Activated naive CD8-positive, alpha-beta T cell (primary cell): ENCODE results near the gene TCF20.

Experiments
- H3K27ac Mint-ChIP-seq: one replicate; pipeline ENCODE4 v1.8.0; 2021; ENCODE audit warnings: mixed read lengths
- H3K27me3 Mint-ChIP-seq: one replicate; pipeline ENCODE4 v1.8.0; 2021; ENCODE audit warnings: mixed read lengths
- H3K36me3 Mint-ChIP-seq: one replicate; pipeline ENCODE4 v1.8.0; 2021; ENCODE audit warnings: mixed read lengths
- H3K4me1 Mint-ChIP-seq: one replicate; pipeline ENCODE4 v1.8.0; 2021; ENCODE audit warnings: low read depth, mixed read lengths
- H3K4me3 Mint-ChIP-seq: one replicate; pipeline ENCODE4 v1.8.0; 2021; ENCODE audit warnings: mild to moderate bottlenecking, mixed read lengths
- H3K9me3 Mint-ChIP-seq: one replicate; pipeline ENCODE4 v1.8.0; 2021; ENCODE audit warnings: low read depth, mixed read lengths

TCF20 gene

DNA sequence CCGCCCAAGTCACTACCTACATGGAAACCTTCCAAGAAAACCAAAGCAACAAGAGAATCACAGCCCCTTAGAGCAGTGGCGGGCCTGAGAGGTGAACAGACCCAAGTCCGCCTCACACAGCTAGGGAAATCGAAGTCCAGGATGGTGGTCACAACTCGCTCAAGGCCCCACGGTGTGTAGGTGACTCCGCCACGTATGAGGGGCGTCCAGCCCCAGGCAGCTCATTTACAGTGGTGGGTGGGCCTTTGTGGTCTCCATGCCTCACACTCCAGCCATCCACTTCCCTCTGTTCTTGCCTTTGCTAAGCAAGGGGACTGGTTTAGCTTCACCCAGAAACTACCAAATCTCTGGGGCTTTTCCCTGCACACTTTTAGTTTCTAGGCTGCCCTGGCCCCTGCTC is 9.7 kb upstream of the TCF20 start:
- Mint-ChIP-seq H3K27me3 (no peaks in the 10 kb centered on the region), H3K27ac (no peak overlapping the region), H3K4me3 (no peak overlapping the region), H3K4me1 (peaks cover 10% of the 10 kb centered on the region), H3K36me3 (peaks cover 4% of the 10 kb centered on the region), H3K9me3 (no peaks in the 10 kb centered on the region)

GRCh38 chr22:42279425-42280020 is 9.1 kb upstream of the TCF20 start:
- Mint-ChIP-seq H3K4me3 (no peak overlapping the region), H3K4me1 (peaks cover 10% of the 10 kb centered on the region), H3K9me3 (no peaks in the 10 kb centered on the region), H3K36me3 (peaks cover 4% of the 10 kb centered on the region), H3K27ac (no peak overlapping the region), H3K27me3 (no peaks in the 10 kb centered on the region)

- no peak overlapping the region for H3K27ac Mint-ChIP-seq
- no peaks in the 10 kb centered on the region for H3K27me3 Mint-ChIP-seq
- H3K9me3 Mint-ChIP-seq, result no peaks in the 10 kb centered on the region
- no peak overlapping the region for H3K4me3 Mint-ChIP-seq
- peaks cover 4% of the 10 kb centered on the region for H3K36me3 Mint-ChIP-seq
- peaks cover 5% of the 10 kb centered on the region for H3K4me1 Mint-ChIP-seq
Measured at GRCh38 chr22:42277988-42278776, 7.7 kb upstream of the TCF20 start.

GRCh38 chr22:42277232-42277753 is 6.8 kb upstream of the TCF20 start:
- H3K27ac Mint-ChIP-seq, result no peak overlapping the region
- no peaks in the 10 kb centered on the region for H3K27me3 Mint-ChIP-seq
- peaks cover 4% of the 10 kb centered on the region for H3K36me3 Mint-ChIP-seq
- peaks cover 1% of the 10 kb centered on the region for H3K4me1 Mint-ChIP-seq
- H3K4me3 Mint-ChIP-seq, result no peak overlapping the region
- H3K9me3 Mint-ChIP-seq, result no peaks in the 10 kb centered on the region

- Mint-ChIP-seq H3K36me3 (peaks cover 4% of the 10 kb centered on the region), H3K27me3 (no peaks in the 10 kb centered on the region), H3K4me3 (no peak overlapping the region), H3K4me1 (peaks cover 4% of the 10 kb centered on the region), H3K27ac (no peak overlapping the region), H3K9me3 (no peaks in the 10 kb centered on the region)
Measured at GRCh38 chr22:42275970-42276369, 5.5 kb upstream of the TCF20 start.

DNA sequence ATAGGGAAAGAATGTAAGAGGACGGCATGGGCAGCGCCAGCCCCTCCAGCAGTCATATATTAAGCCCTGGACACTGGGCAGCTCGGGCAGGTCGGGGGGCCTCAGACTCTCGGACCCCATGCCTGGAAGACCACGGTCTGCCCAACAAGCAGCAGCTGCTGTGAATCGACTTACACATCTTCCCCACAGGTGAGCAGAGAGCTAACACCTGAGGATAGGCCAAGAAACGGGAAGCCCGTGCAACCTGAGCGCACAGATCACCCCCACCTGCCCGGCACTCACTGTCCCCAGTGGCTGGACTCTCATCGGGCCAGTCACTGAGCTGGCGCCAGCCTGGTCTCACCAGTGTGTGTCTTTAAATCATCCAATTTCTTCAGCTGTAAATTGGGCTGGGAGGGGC is 4.7 kb upstream of the TCF20 start:
- no peaks in the 10 kb centered on the region for H3K9me3 Mint-ChIP-seq
- H3K27me3 Mint-ChIP-seq, result no peaks in the 10 kb centered on the region
- peaks cover 4% of the 10 kb centered on the region for H3K4me1 Mint-ChIP-seq
- no peak overlapping the region for H3K4me3 Mint-ChIP-seq
- H3K36me3 Mint-ChIP-seq, result peaks cover 4% of the 10 kb centered on the region
- H3K27ac Mint-ChIP-seq, result no peak overlapping the region

DNA sequence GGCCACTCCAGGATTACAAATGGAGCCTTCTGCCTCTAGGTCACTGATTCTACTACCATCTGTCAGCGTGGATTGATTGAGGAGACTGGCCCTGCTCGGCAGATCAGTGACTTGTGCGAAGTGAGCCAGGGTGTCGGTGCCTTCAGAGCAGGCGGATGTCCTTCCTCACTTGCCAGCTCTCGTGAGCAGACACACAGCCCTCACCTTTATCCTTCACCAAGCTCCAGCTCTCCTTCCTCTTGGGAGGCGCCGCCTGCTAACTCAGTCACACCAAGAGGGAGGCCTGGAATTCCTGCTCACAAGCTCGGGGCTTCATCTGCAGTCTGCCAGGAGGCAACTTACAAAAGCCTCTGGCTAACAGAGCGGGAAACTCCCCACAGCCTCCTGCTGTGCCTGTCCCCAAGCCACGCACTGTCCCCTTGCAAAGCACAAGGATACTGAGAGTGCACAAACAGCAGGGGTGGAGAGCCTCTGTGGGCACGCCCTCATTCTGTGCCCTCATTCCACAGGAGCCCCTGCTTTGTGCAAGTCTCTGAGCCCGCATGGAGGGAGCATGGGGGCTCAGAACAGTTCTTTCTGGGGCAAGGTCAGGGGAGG is 3.5 kb upstream of the TCF20 start:
- peaks cover 9% of the 10 kb centered on the region for H3K4me1 Mint-ChIP-seq
- peaks cover 4% of the 10 kb centered on the region for H3K36me3 Mint-ChIP-seq
- no peaks in the 10 kb centered on the region for H3K27me3 Mint-ChIP-seq
- no peak overlapping the region for H3K27ac Mint-ChIP-seq
- H3K4me3 Mint-ChIP-seq, result no peak overlapping the region
- no peaks in the 10 kb centered on the region for H3K9me3 Mint-ChIP-seq

DNA sequence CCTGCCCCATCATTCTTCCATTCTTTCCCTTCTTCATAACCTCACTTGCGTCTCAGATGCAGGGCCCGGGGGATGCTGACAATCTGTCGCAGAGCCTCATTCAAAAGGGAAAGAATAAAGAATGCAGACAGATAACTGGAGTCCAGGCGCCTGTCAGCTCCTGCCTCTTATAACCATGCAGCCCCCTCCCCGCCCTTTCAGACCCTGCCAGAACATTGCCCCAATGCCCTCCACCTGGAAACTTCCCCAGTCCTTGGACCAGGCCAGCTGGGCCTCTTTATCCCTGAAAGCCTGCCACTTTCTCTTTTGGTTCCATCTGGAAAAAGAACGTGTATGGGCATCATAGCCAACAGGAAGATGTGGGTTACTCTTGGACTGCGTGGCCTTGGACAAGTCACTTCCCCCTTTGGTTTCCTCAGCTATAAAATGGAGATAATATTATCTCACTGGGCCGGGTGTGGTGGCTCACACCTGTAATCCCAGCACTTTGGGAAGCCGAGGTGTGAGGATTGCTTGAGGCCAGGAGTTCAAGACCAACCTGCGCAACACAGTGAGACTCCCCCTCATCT is 2.1 kb upstream of the TCF20 start:
- peaks cover 4% of the 10 kb centered on the region for H3K36me3 Mint-ChIP-seq
- H3K27ac Mint-ChIP-seq, result no peak overlapping the region
- H3K4me3 Mint-ChIP-seq, result no peak overlapping the region

DNA sequence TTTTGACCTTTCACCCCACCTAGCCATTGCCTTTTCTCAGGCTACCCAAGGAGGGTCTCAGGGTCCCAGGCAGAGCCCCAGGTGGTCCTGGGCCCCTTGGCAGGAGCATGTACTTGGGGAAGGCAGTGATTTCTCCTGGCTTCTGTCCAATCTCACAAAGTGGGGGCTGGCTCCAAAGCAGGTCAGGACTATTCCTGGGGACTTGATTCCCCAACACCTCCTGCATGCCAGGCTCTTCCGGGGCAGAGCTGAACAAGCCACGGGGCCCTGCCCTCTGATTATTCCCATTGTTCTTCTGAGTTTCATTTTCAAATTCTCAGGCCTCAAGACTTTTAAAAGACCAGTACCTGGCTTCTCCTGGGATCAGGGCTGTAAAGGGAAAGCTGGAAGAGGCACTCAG is 1.5 kb upstream of the TCF20 start:
- Mint-ChIP-seq H3K36me3 (peaks cover under 1% of the 10 kb centered on the region), H3K4me1 (peaks cover 26% of the 10 kb centered on the region), H3K27me3 (no peaks in the 10 kb centered on the region), H3K4me3 (peak overlapping the region; percentile 79), H3K27ac (peak overlapping the region; percentile 50), H3K9me3 (no peaks in the 10 kb centered on the region)

More for the DNA sequence above, 2.1 kb upstream of the TCF20 start:
- H3K27me3 Mint-ChIP-seq, result no peaks in the 10 kb centered on the region
- no peaks in the 10 kb centered on the region for H3K9me3 Mint-ChIP-seq
- peaks cover 22% of the 10 kb centered on the region for H3K4me1 Mint-ChIP-seq

- Mint-ChIP-seq H3K9me3 (no peaks in the 10 kb centered on the region), H3K4me3 (peak overlapping the region; percentile 79), H3K36me3 (no peaks in the 10 kb centered on the region), H3K27me3 (no peaks in the 10 kb centered on the region), H3K27ac (peak overlapping the region; percentile 81), H3K4me1 (peaks cover 30% of the 10 kb centered on the region)
Measured at GRCh38 chr22:42271191-42271813, 849 bp upstream of the TCF20 start.

DNA sequence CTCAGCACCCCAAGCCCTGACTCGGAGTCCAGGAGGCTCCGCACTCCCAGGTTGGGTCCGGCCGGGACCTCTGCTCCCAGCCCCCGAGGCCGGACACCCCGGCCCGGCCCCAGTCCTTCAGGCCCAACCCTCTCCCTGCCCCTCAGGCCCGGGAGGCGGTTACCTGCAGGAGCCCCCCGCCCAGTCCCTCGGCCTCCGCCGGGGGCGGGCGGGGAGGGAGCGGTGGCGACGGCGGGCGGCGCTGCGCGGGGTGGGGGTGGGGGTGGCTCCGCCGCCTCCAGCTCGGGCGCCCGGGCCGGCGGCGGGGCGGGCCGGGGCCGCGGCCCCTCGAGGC is 310 bp downstream of the TCF20 start:
- H3K27me3 Mint-ChIP-seq, result no peaks in the 10 kb centered on the region
- no peaks in the 10 kb centered on the region for H3K36me3 Mint-ChIP-seq
- peak overlapping the region; percentile 61 for H3K27ac Mint-ChIP-seq
- peaks cover 40% of the 10 kb centered on the region for H3K4me1 Mint-ChIP-seq
- peak overlapping the region; percentile 72 for H3K4me3 Mint-ChIP-seq
- no peaks in the 10 kb centered on the region for H3K9me3 Mint-ChIP-seq

- H3K27me3 Mint-ChIP-seq, result no peaks in the 10 kb centered on the region
- no peaks in the 10 kb centered on the region for H3K36me3 Mint-ChIP-seq
- H3K9me3 Mint-ChIP-seq, result no peaks in the 10 kb centered on the region
- peak overlapping the region; percentile 98 for H3K4me3 Mint-ChIP-seq
- peaks cover 46% of the 10 kb centered on the region for H3K4me1 Mint-ChIP-seq
- peak overlapping the region; percentile 92 for H3K27ac Mint-ChIP-seq
Measured at GRCh38 chr22:42269432-42270175, 849 bp downstream of the TCF20 start.

DNA sequence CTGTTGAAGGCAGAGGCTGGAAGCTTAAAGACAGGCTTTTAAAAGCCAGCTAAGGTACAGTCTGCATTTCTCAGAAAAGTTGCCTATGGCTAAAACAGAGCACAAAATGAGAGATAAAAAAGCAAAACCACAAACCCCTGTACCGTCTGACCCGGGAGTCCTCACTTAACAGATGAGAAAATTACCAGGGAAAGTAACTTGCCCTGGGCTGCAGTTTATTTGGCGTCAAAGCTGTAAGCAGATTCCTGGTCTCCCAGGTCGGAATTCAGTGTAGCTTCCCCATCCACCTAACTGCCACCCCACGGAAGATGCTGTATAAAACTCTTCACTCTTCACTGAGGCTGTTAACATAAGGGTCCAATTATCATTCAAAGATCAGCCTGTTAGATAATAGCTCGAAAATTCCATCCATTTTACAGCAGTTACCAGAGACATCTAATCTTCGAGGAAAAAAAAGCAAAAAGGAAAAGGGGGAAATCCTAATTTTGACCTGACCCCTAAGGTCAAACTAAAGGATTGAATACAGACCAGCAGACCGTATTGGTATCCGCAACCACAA is 1.5 kb downstream of the TCF20 start:
- H3K27ac Mint-ChIP-seq, result peak overlapping the region; percentile 92
- peaks cover 52% of the 10 kb centered on the region for H3K4me1 Mint-ChIP-seq
- H3K9me3 Mint-ChIP-seq, result no peaks in the 10 kb centered on the region
- no peaks in the 10 kb centered on the region for H3K36me3 Mint-ChIP-seq
- H3K4me3 Mint-ChIP-seq, result peak overlapping the region; percentile 98
- no peaks in the 10 kb centered on the region for H3K27me3 Mint-ChIP-seq

GRCh38 chr22:42265321-42265720 is 5.1 kb downstream of the TCF20 start:
- H3K4me3 Mint-ChIP-seq, result no peak overlapping the region
- H3K4me1 Mint-ChIP-seq, result peaks cover 83% of the 10 kb centered on the region
- no peaks in the 10 kb centered on the region for H3K9me3 Mint-ChIP-seq
- H3K27ac Mint-ChIP-seq, result peak overlapping the region; percentile 17
- H3K36me3 Mint-ChIP-seq, result no peaks in the 10 kb centered on the region
- H3K27me3 Mint-ChIP-seq, result no peaks in the 10 kb centered on the region
